ENCODE data around the gene PLSCR4.
A peak's percentile ranks its signal among the peaks of the same experiment; 100 is the strongest.

Gene PLSCR4

GRCh38 chr3:146160321-146160963 is 90.5 kb downstream of the PLSCR4 start:
- DNase-seq (ENCODE audit: low spot score): no peak

GRCh38 chr3:146159616-146160320 is 91.1 kb downstream of the PLSCR4 start:
- DNase-seq (ENCODE audit: low spot score): peak; percentile 59

GRCh38 chr3:146159037-146159436 is 91.9 kb downstream of the PLSCR4 start:
- no peak for DNase-seq (ENCODE audit: low spot score)

- no peak for DNase-seq (ENCODE audit: low spot score)
Measured at GRCh38 chr3:146157325-146158060, 93.4 kb downstream of the PLSCR4 start.

GRCh38 chr3:146156666-146157314 is 94.1 kb downstream of the PLSCR4 start:
- no peak for DNase-seq (ENCODE audit: low spot score)

- DNase-seq (ENCODE audit: low spot score): no peak
Measured at GRCh38 chr3:146156095-146156494, 94.8 kb downstream of the PLSCR4 start.

GRCh38 chr3:146154995-146155394 is 95.9 kb downstream of the PLSCR4 start:
- DNase-seq (ENCODE audit: low spot score): no peak

GRCh38 chr3:146154316-146154715 is 96.6 kb downstream of the PLSCR4 start:
- DNase-seq (ENCODE audit: low spot score): no peak

GRCh38 chr3:146153429-146153828 is 97.5 kb downstream of the PLSCR4 start:
- DNase-seq (ENCODE audit: low spot score): no peak

GRCh38 chr3:146152834-146153233 is 98.1 kb downstream of the PLSCR4 start:
- no peak for DNase-seq (ENCODE audit: low spot score)

- no peak for DNase-seq (ENCODE audit: low spot score)
Measured at GRCh38 chr3:146148468-146148931, 102.4 kb downstream of the PLSCR4 start.

GRCh38 chr3:146145642-146146041 is 105.3 kb downstream of the PLSCR4 start:
- no peak for DNase-seq (ENCODE audit: low spot score)

- no peak for DNase-seq (ENCODE audit: low spot score)
Measured at GRCh38 chr3:146142757-146143156, 108.1 kb downstream of the PLSCR4 start.
